Heart left ventricle (tissue), 16 donors: ENCODE data around the gene RELL1. TPM values are rescaled to one million over a fixed set of nuclear protein-coding genes. Genes with fewer than 3 reads are reported as not detected.

Experiments used
- ATAC-seq, 4 donors: fragments of 200-7000 bp; cut with Tn5 transposase; one replicate each; pipeline ENCODE4 v1.9.1; 2020 to 2022; ENCODE audit warnings: moderate library complexity in 4 of 4, mild to moderate bottlenecking in 3 of 4, moderate number of reproducible peaks in 1 of 4
- DNase-seq, 5 donors: peaks; one replicate each; pipeline ENCODE4 v3.0.0-alpha.2; 2020
- H3K27ac ChIP-seq, 12 donors: fragments of 200-600 bp; sonication (generic) in 4 of 12; one replicate each; pipeline versions ENCODE4 v1.5.0 to v1.8.0; 2016 to 2022; ENCODE audit warnings: mild to moderate bottlenecking in 2 of 12
- H3K27me3 ChIP-seq, 9 donors: fragments of 200-600 bp; sonication (generic) in 2 of 9; one replicate each; pipeline versions ENCODE4 v1.5.1 to v1.8.0; 2016 to 2022; ENCODE audit warnings: mild to moderate bottlenecking in 3 of 9
- H3K36me3 ChIP-seq, 9 donors: fragments of 200-600 bp; sonication (generic) in 2 of 9; one replicate each; pipeline versions ENCODE4 v1.5.0 to v1.8.0; 2018 to 2022; ENCODE audit warnings: mild to moderate bottlenecking in 2 of 9
- H3K4me1 ChIP-seq, 12 donors: fragments of 200-600 bp; sonication (generic) in 4 of 12; one replicate each; pipeline versions ENCODE4 v1.5.0 to v1.8.0; 2016 to 2022; ENCODE audit warnings: mild to moderate bottlenecking in 3 of 12
- H3K4me3 ChIP-seq, 12 donors: fragments of 200-600 bp; sonication (generic) in 4 of 12; one replicate each; pipeline versions ENCODE4 v1.5.0 to v1.8.0; 2017 to 2022; ENCODE audit warnings: mild to moderate bottlenecking in 9 of 12, moderate library complexity in 4 of 12
- H3K9me3 ChIP-seq, 12 donors: fragments of 200-600 bp; sonication (generic) in 4 of 12; one replicate each; pipeline versions ENCODE4 v1.5.0 to v1.8.0; 2016 to 2022; ENCODE audit warnings: mild to moderate bottlenecking in 1 of 12
- POLR2A ChIP-seq, 2 donors: fragments of 450-650 bp; IDR thresholded peaks; one replicate each; pipeline ENCODE4 v1.6.1; 2017; ENCODE audit warnings: antibody characterized with exemption in 2 of 2, mild to moderate bottlenecking in 2 of 2, moderate library complexity in 2 of 2
- WGBS, 4 donors: extraction: QIAGEN DNeasy Blood & Tissue Kit in 2 of 4; methylation state at CpG; one replicate each; pipeline versions ENCODE4 v1.1.5 to v1.1.7; 2013 to 2018; 5-methylcytosine and 5-hydroxymethylcytosine counted together
- intact Hi-C, 10 donors: fragments of 100-400 bp; cut with DNase I; formaldehyde crosslinking; loops; one replicate each; pipeline versions ENCODE4 v1.11.1 to v1.14.2; 2022
- polyA plus RNA-seq, 2 donors: library from polyadenylated mRNA; stranded (reverse); fragments of 200-250 nt; gene quantifications; one replicate each; pipeline ENCODE4 v1.2.3, GENCODE V29; 2013
- total RNA-seq, 9 donors: library from RNA; depleted of rRNA in 2 of 9; stranded (reverse); fragments of >200 nt in 2 of 9; fragmentation: NEBNext Ultra II Directional in 3 of 9; extraction: Animal tissue kit (Norgen Biotek cat#: 25700) in 3 of 9; gene quantifications; one replicate each; pipeline versions ENCODE4 v1.1.0 to v1.2.4, GENCODE V29; 2016 to 2023
- TF ChIP-seq, protein P1 (sequence below), 12 donors: fragments of 200-600 bp; sonication (generic) in 4 of 12; IDR thresholded peaks; one replicate each; pipeline versions ENCODE4 v1.5.0 to v1.8.0; 2018 to 2022; ENCODE audit warnings: antibody characterized with exemption in 12 of 12, mild to moderate bottlenecking in 5 of 12
- donor health status: ischemic (EF 13 %, LVEDD 7.1; RV severe dilation, severe dysfunction).
- donor health status: healthy with polysubstance abuse.
- donor health status: DM: no; HTN: yes; CAD: no.
- donor health status: DM: no; HTN: no; CAD: no.
- donor health status: ischemic (EF 25% LVEDD 6.9; RV normal size, moderate dysfunction).
- donor health status: ischemic (EF 25% LVEDD 5.7; RV mildly dilated, moderate dysfunction).
- donor health status: healthy.
- donor health status: DM: yes; HTN: yes; CAD: no.
- donor health status: ischemic (EF 35%, LVEDD 5.7; RV mildly dilated, moderate dysfunction).
- donor health status: nonischemic (EF 11% LVEDD 7.7; RV severe dilation, severe dysfunction).
- donor health status: DM: yes; HTN: yes; CAD: no.
- donor health status: PGD.
- donor health status: ischemic (EF 29% LVEDD 5.4; RV normal size, mild dysfunction).
- donor health status: nonischemic (EF 23%, LVEDD 6.1; RV moderate dilation, normal function).

RELL1 gene
- total and polyA plus RNA-seq, 11 donors, result 2.0 to 40.2 (median 25.2) TPM

DNA sequence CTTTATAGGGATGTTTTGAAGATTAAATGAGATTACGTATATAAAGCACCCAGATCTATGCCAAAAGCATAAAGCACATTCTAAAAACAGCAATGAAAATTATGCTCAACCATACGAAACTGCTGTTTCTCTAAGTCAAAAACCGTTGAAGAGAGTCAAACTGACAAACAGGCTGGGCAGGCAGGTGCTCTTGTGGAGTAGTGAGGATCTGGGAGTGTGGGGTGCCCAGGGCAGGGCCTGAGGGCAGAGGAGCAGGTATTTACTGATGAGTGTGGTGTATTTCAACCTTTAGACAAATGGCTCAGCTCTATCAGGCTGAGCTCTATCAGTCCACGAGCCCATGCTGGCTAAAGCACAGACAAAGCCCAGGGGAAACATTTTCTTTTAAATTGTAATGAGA, 40.4 kb downstream of the RELL1 start:
- intact Hi-C loops, result loop anchor here in 1 of 10 donors (5.0 kb wide), 1 partner anchor 42 kb away; the partner anchor contains the start of gene RELL1
- TF ChIP-seq POLR2A (IDR thresholded peaks at IDR 0.05), result no peak
- TF ChIP-seq, protein P1, sequence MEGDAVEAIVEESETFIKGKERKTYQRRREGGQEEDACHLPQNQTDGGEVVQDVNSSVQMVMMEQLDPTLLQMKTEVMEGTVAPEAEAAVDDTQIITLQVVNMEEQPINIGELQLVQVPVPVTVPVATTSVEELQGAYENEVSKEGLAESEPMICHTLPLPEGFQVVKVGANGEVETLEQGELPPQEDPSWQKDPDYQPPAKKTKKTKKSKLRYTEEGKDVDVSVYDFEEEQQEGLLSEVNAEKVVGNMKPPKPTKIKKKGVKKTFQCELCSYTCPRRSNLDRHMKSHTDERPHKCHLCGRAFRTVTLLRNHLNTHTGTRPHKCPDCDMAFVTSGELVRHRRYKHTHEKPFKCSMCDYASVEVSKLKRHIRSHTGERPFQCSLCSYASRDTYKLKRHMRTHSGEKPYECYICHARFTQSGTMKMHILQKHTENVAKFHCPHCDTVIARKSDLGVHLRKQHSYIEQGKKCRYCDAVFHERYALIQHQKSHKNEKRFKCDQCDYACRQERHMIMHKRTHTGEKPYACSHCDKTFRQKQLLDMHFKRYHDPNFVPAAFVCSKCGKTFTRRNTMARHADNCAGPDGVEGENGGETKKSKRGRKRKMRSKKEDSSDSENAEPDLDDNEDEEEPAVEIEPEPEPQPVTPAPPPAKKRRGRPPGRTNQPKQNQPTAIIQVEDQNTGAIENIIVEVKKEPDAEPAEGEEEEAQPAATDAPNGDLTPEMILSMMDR (IDR thresholded peaks at IDR 0.05), result no peak
- Histone ChIP-seq H3K9me3 (no peaks in the 10 kb centered on the region), H3K4me3 (no peak overlapping the region), H3K27me3 (no peaks in the 10 kb centered on the region), H3K36me3 (peaks cover 0 to 51% (median 23%) of the 10 kb centered on the region in 9 donors), H3K27ac (peak overlapping the region in 1 of 12 donors; percentile 1), H3K4me1 (peaks cover 0 to 35% (median 10%) of the 10 kb centered on the region in 12 donors)
- WGBS, 4 donors, result 82 to 91% (median 87%) methylated on average over 4 of the region's 4 CpGs
- ATAC-seq (no peak), DNase-seq (no peak)

DNA sequence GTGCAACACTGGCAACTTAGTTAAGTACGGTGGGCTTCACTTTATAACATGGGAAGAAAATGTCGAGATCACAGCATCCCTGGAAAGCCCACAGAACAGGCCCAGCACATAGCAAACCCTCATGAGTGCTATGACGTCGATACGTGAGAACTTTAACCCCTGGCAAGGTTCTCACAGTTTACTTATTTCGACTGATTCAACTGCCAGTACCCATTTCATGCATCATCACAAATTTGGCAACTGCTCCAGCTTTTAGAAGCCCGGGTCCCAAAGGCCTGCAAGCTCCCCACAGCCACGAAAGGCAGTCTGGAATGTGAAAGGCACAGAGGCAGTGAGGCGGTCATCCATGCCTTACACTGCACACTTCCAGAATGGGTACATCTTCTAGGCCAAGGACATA, 41.2 kb downstream of the RELL1 start:
- WGBS, 4 donors, result 73 to 83% (median 76%) methylated on average over 9 of the region's 9 CpGs
- peaks cover 0 to 51% (median 23%) of the 10 kb centered on the region in 9 donors for H3K36me3 ChIP-seq
- ATAC-seq, result no peak
- H3K9me3 ChIP-seq, result no peaks in the 10 kb centered on the region
- DNase-seq, result no peak
- H3K27ac ChIP-seq, result no peak overlapping the region
- H3K4me3 ChIP-seq, result no peak overlapping the region
- peaks cover 0 to 37% (median 12%) of the 10 kb centered on the region in 12 donors for H3K4me1 ChIP-seq
- no peaks in the 10 kb centered on the region for H3K27me3 ChIP-seq
- TF ChIP-seq, protein P1 (IDR thresholded peaks at IDR 0.05), result no peak
- TF ChIP-seq POLR2A (IDR thresholded peaks at IDR 0.05), result no peak
- intact Hi-C loops, result loop anchor here in 1 of 10 donors (5.0 kb wide), 1 partner anchor 42 kb away; the partner anchor contains the start of gene RELL1

DNA sequence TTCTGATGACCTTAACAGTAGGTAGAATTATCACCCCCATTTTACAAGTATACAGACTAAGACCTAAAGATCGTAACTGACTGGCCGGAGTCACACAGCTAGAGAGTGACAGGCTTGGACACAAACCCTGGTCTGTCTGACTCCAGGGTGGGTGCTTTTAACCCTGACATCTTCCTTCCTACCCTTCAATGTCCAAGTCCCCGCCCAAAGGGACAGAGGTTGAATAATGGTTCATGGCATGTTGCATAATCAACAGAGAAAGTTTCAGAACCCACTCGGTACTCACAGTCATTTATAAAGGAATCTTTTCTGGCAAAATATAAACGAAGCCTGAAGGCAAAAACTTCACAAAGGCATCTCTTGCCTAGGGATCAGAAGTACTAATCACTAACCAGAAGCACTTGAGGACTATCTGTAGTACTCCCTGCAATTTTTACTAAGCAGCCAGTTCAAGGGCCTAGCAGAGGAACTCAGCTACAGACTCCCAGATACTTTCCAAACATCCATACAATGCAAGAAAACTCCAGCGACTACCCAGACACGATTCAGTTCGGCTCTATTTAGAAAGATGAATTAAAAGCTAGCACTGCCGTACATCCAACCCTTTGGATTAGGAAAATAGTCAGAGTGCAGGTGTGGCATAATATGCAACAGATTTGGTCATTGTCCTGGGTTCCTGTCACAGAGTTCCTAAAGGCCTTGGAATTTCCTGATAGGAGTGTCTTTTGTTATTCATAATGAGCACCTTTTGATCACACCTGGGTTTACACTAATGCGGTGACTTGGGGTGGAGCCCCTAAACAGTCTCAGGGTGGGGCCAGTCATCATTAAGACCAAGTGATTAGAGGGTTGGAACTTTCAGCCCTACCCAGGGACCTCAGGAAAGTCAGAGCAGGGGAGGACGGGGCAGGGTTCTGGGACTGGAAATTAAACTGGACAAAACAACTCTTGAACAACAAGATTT, 44.0 kb downstream of the RELL1 start:
- H3K4me1 ChIP-seq, result peaks cover 0 to 26% (median 2%) of the 10 kb centered on the region in 12 donors
- H3K36me3 ChIP-seq, result peaks cover 0 to 50% (median 27%) of the 10 kb centered on the region in 9 donors
- no peak overlapping the region for H3K27ac ChIP-seq
- TF ChIP-seq, protein P1 (IDR thresholded peaks at IDR 0.05), result no peak
- no peak for TF ChIP-seq POLR2A (IDR thresholded peaks at IDR 0.05)
- peak in 1 of 4 donors; percentile 19 for ATAC-seq
- H3K27me3 ChIP-seq, result no peaks in the 10 kb centered on the region
- 71 to 85% (median 78%) methylated on average over 11 of the region's 11 CpGs for WGBS, 4 donors
- H3K4me3 ChIP-seq, result no peak overlapping the region
- no peak for DNase-seq
- no peaks in the 10 kb centered on the region for H3K9me3 ChIP-seq
- intact Hi-C loops, result no loop called here

DNA sequence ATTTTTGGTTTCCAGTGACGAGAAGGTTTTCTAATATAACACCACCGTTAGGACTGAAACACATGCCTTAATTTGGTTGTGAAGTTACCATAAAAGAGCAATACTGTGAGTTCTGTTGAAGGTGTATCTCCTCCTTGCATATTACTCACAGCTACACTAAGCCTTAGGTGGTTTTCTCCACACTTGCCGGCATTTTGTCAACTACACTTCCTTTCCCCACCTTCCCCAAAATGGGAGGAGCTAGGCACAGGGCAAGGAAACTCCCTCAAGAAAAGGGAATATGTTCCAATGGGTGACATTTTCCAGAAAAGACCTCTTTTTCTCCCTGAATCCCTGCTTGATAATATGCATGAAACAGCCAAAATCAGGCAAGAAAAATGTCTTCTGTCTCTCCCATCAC, 44.8 kb downstream of the RELL1 start:
- DNase-seq, result no peak
- H3K27ac ChIP-seq, result no peak overlapping the region
- no peak overlapping the region for H3K4me3 ChIP-seq
- no peaks in the 10 kb centered on the region for H3K27me3 ChIP-seq
- H3K9me3 ChIP-seq, result no peaks in the 10 kb centered on the region
- ATAC-seq, result no peak
- H3K36me3 ChIP-seq, result peaks cover 0 to 50% (median 20%) of the 10 kb centered on the region in 9 donors
- intact Hi-C loops, result no loop called here
- 76 to 87% (median 85%) methylated on average over 3 of the region's 3 CpGs for WGBS, 4 donors
- no peak for TF ChIP-seq POLR2A (IDR thresholded peaks at IDR 0.05)
- TF ChIP-seq, protein P1 (IDR thresholded peaks at IDR 0.05), result no peak
- peaks cover 0 to 25% (median 2%) of the 10 kb centered on the region in 12 donors for H3K4me1 ChIP-seq
